ENCODE data around the gene PCDHGB3.

DNA sequence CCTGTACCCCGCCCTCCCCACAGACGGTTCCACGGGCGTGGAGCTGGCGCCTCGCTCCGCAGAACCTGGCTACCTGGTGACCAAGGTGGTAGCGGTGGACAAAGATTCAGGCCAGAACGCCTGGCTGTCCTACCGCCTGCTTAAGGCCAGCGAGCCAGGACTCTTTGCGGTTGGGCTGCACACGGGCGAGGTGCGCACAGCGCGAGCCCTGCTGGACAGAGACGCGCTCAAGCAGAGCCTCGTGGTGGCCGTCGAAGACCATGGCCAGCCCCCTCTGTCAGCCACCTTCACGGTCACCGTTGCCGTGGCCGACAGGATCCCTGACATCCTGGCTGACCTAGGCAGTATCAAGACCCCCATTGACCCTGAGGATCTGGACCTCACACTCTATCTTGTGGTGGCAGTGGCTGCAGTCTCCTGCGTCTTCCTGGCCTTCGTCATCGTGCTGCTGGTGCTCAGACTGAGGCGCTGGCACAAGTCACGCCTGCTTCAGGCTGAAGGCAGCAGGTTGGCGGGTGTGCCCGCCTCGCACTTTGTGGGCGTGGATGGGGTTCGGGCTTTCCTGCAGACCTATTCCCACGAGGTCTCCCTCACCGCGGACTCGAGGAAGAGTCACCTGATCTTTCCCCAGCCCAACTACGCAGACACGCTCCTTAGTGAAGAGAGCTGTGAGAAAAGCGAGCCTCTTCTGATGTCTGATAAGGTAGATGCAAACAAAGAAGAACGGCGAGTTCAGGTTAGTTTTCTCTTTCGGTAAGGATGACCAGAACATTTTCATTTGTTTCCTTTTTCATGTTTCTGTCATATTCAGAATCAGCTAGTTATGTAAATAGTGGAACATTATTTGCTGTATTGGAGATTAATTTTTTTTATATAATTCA is 3.8 kb upstream of the PCDHGB3 start:
- TF ChIP-seq EZH2 (optimal IDR thresholded peaks at IDR 0.05; ENCODE audit: low read depth, low read length) (no peak), CTCF (IDR thresholded peaks at IDR 0.05; ENCODE audit: low read length) (no peak)

Measured in MM.1S (cell line).